Thyroid gland (tissue), 4 donors: ENCODE data around the gene PALM2AKAP2. TPM values are rescaled to one million over a fixed set of nuclear protein-coding genes. Genes with fewer than 3 reads are reported as not detected.

Experiments
- DNase-seq, 2 donors: peaks; one replicate each; pipeline ENCODE4 v3.0.0-alpha.2; 2019
- H3K27ac ChIP-seq, 3 donors: fragments of 200-600 bp; sonication (generic); 1 replicate in 2 of 3; 2 replicates in 1 of 3; pipeline ENCODE4 v1.5.1; 2016 to 2019; ENCODE audit warnings: mild to moderate bottlenecking in 1 of 3, moderate library complexity in 1 of 3
- H3K27me3 ChIP-seq: fragments of 200-600 bp; sonication (generic); one replicate; pipeline ENCODE4 v1.5.1; 2019
- H3K36me3 ChIP-seq, 2 donors: fragments of 200-600 bp; sonication (generic); one replicate each; pipeline ENCODE4 v1.5.1; 2016 to 2019
- H3K4me1 ChIP-seq, 2 donors: fragments of 200-600 bp; sonication (generic); one replicate each; pipeline ENCODE4 v1.5.1; 2017 to 2019
- H3K4me3 ChIP-seq, 3 donors: fragments of 200-600 bp; sonication (generic); replicated peaks in 1 of 3; 1 replicate in 2 of 3; 2 replicates in 1 of 3; pipeline ENCODE4 v1.5.1; 2016; ENCODE audit warnings: mild to moderate bottlenecking in 1 of 3
- H3K9me3 ChIP-seq: fragments of 200-600 bp; sonication (generic); one replicate; pipeline ENCODE4 v1.5.1; 2017
- CTCF ChIP-seq, 6 experiments: fragments of 200-600 bp in 3 of 6; fragments of 450-650 bp in 3 of 6; sonication (generic) in 3 of 6; IDR thresholded peaks; one replicate each; pipeline ENCODE4 v1.5.1; 2016 to 2019; ENCODE audit warnings: antibody characterized with exemption in 6 of 6, mild to moderate bottlenecking in 2 of 6, inconsistent platforms in 1 of 6, moderate library complexity in 1 of 6
- POLR2A ChIP-seq, 2 donors: fragments of 450-650 bp; IDR thresholded peaks; one replicate each; pipeline ENCODE4 v1.6.1; 2017; ENCODE audit warnings: antibody characterized with exemption in 2 of 2, mild to moderate bottlenecking in 2 of 2, moderate library complexity in 1 of 2
- WGBS, 2 donors: methylation state at CpG; one replicate each; pipeline ENCODE4 v1.1.5; 2017; 5-methylcytosine and 5-hydroxymethylcytosine counted together
- intact Hi-C: fragments of 100-400 bp; cut with DNase I; formaldehyde crosslinking; loops from one replicate; pipeline ENCODE4 v1.15.1; 2023
- total RNA-seq, 4 donors: library from RNA; depleted of rRNA; stranded (reverse); fragments of >200 nt; gene quantifications; one replicate each; pipeline ENCODE4 v1.2.3, GENCODE V29; 2016

Gene PALM2AKAP2
- total RNA-seq, 4 donors from 2014 or later = 9.9 to 25.4 (median 13.1) TPM

DNA sequence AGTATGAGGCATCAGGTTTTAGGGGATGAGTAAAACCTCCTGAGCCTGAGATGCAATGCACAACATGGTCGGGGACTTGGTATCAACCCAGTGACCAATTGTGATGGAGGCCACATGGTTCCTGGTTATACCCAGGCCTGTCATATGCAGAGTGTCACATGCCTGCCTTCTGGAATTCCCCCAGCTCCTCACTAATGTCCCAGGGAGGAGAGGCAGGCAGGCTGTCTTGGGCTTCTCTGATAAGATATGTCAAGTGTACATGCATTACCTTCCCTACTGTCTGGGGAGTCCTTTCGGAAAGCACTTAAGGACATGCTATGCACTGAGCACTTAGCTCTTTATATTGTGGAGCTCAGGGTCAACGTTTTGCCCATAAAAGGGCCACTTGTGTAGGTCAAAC is 14.2 kb upstream of the PALM2AKAP2 start:
- no peaks in the 10 kb centered on the region for H3K36me3 ChIP-seq
- TF ChIP-seq POLR2A (IDR thresholded peaks at IDR 0.05) = no peak
- no peak for TF ChIP-seq CTCF (IDR thresholded peaks at IDR 0.05)
- H3K27ac ChIP-seq = no peak overlapping the region
- intact Hi-C loops = no loop called here
- no peak overlapping the region for H3K4me3 ChIP-seq
- H3K4me1 ChIP-seq = peaks cover 2 to 7% of the 10 kb centered on the region in 2 donors
- H3K27me3 ChIP-seq = no peaks in the 10 kb centered on the region
- no peaks in the 10 kb centered on the region for H3K9me3 ChIP-seq
- DNase-seq = no peak
- WGBS, 2 donors = 66 to 76% methylated on average over 3 of the region's 3 CpGs

GRCh38 chr9:109766351-109766750 is 13.6 kb upstream of the PALM2AKAP2 start:
- H3K9me3 ChIP-seq = no peaks in the 10 kb centered on the region
- no peak overlapping the region for H3K27ac ChIP-seq
- H3K4me1 ChIP-seq = peaks cover 7 to 12% of the 10 kb centered on the region in 2 donors
- TF ChIP-seq CTCF (IDR thresholded peaks at IDR 0.05) (no peak), POLR2A (IDR thresholded peaks at IDR 0.05) (no peak)
- no peaks in the 10 kb centered on the region for H3K36me3 ChIP-seq
- no peaks in the 10 kb centered on the region for H3K27me3 ChIP-seq
- H3K4me3 ChIP-seq = no peak overlapping the region
- WGBS, 2 donors = 87 to 91% methylated on average over 2 of the region's 2 CpGs
- intact Hi-C loops = no loop called here
- no peak for DNase-seq

GRCh38 chr9:109767404-109767803 is 12.6 kb upstream of the PALM2AKAP2 start:
- Histone ChIP-seq H3K9me3 (no peaks in the 10 kb centered on the region), H3K36me3 (no peaks in the 10 kb centered on the region), H3K27ac (no peak overlapping the region), H3K4me3 (no peak overlapping the region), H3K27me3 (no peaks in the 10 kb centered on the region), H3K4me1 (peaks cover 15 to 23% of the 10 kb centered on the region in 2 donors)
- 70 to 72% methylated on average over 4 of the region's 4 CpGs for WGBS, 2 donors
- no peak for DNase-seq
- no peak for TF ChIP-seq POLR2A (IDR thresholded peaks at IDR 0.05)
- no peak for TF ChIP-seq CTCF (IDR thresholded peaks at IDR 0.05)
- intact Hi-C loops = no loop called here

DNA sequence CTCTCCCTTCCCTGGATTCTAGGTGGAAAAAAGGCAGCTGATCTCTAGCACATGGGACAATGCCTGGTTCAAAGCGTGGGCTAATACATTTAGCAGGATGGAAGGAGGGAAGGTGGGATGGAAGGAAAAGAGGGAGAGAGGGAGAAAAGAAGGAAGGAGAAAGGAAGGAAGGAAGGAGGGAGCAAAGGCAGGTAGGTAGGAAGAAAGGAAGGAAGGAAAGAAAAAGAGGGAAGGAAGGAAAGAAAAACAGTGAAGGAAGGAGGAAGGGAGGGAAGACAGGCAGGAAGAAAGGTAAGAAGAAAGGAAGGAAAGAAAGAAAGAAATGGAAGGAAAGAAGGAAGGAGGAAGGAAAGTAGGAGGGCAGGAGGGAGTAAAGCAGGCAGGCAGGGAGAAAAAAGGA is 12.2 kb upstream of the PALM2AKAP2 start:
- no peak for DNase-seq
- peaks cover 19 to 27% of the 10 kb centered on the region in 2 donors for H3K4me1 ChIP-seq
- no peak overlapping the region for H3K4me3 ChIP-seq
- no peak overlapping the region for H3K27ac ChIP-seq
- intact Hi-C loops = no loop called here
- TF ChIP-seq POLR2A (IDR thresholded peaks at IDR 0.05) = no peak
- no peak for TF ChIP-seq CTCF (IDR thresholded peaks at IDR 0.05)
- no peaks in the 10 kb centered on the region for H3K9me3 ChIP-seq
- H3K36me3 ChIP-seq = no peaks in the 10 kb centered on the region
- 80 to 97% methylated on average over 1 of the region's 1 CpG for WGBS, 2 donors
- no peaks in the 10 kb centered on the region for H3K27me3 ChIP-seq

GRCh38 chr9:109769250-109769649 is 10.7 kb upstream of the PALM2AKAP2 start:
- H3K27me3 ChIP-seq = no peaks in the 10 kb centered on the region
- WGBS, 2 donors = 53 to 58% methylated on average over 2 of the region's 2 CpGs
- TF ChIP-seq CTCF (IDR thresholded peaks at IDR 0.05) (no peak), POLR2A (IDR thresholded peaks at IDR 0.05) (no peak)
- H3K4me3 ChIP-seq = no peak overlapping the region
- H3K36me3 ChIP-seq = no peaks in the 10 kb centered on the region
- H3K27ac ChIP-seq = no peak overlapping the region
- no peaks in the 10 kb centered on the region for H3K9me3 ChIP-seq
- DNase-seq = no peak
- H3K4me1 ChIP-seq = peaks cover 20 to 28% of the 10 kb centered on the region in 2 donors
- intact Hi-C loops = no loop called here
